Measurements from ENCODE around the gene P3H1.

DNA sequence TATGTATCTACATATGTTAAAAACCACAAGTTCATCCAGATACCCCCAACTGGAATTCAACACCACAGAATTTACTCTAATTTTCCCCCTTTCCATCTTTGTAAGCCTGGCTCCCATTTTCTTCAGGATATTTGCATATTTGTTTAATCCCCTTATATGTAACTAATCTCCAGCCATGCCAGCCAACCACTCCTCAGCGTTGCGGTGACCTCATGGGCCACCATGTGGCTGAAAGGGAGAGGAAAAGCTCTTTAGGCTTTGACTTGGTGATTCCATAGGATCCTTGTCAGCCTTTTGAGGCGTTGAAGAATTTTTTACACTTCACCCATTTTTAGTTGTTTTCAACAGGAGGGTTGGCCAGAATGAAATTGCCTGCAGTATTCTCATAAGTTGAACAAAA is 36.8 kb downstream of the P3H1 start:
- TF ChIP-seq, protein P1, sequence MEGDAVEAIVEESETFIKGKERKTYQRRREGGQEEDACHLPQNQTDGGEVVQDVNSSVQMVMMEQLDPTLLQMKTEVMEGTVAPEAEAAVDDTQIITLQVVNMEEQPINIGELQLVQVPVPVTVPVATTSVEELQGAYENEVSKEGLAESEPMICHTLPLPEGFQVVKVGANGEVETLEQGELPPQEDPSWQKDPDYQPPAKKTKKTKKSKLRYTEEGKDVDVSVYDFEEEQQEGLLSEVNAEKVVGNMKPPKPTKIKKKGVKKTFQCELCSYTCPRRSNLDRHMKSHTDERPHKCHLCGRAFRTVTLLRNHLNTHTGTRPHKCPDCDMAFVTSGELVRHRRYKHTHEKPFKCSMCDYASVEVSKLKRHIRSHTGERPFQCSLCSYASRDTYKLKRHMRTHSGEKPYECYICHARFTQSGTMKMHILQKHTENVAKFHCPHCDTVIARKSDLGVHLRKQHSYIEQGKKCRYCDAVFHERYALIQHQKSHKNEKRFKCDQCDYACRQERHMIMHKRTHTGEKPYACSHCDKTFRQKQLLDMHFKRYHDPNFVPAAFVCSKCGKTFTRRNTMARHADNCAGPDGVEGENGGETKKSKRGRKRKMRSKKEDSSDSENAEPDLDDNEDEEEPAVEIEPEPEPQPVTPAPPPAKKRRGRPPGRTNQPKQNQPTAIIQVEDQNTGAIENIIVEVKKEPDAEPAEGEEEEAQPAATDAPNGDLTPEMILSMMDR (conservative IDR thresholded peaks at IDR 0.05; ENCODE audit: low read depth, low read length), result no peak
- TF ChIP-seq EZH2 (IDR thresholded peaks at IDR 0.05; ENCODE audit: low read length, unreplicated experiment), result no peak
